Neural cell (in vitro differentiated cells): ENCODE results near the gene SERPINI1.

ENCODE experiments used
- EP300 ChIP-seq: fragments of 450-650 bp; conservative IDR thresholded peaks from 2 replicates; pipeline ENCODE4 v1.6.1; 2014; ENCODE audit warnings: antibody characterized with exemption, mild to moderate bottlenecking, moderate library complexity; ENCODE audit not compliant: poor library complexity, severe bottlenecking
- EZH2 ChIP-seq: fragments of 200-600, 300-800 bp; shearing (Covaris generic), sonication (generic); IDR thresholded peaks from 2 replicates; pipeline ENCODE4 v1.6.1; 2014; ENCODE audit warnings: antibody characterized with exemption, low read length, borderline replicate concordance, mild to moderate bottlenecking; ENCODE audit not compliant: insufficient read depth, poor library complexity, severe bottlenecking
- MXI1 ChIP-seq: fragments of 450-650 bp; conservative IDR thresholded peaks from 2 replicates; pipeline ENCODE4 v1.6.1; 2014; ENCODE audit warnings: antibody characterized with exemption, mild to moderate bottlenecking; ENCODE audit not compliant: poor library complexity, severe bottlenecking
- POLR2AphosphoS5 ChIP-seq: IDR thresholded peaks from 2 replicates; pipeline ENCODE4 v1.6.1; 2012
- RAD21 ChIP-seq: fragments of 450-650 bp; conservative IDR thresholded peaks from 2 replicates; pipeline ENCODE4 v1.6.1; 2014; ENCODE audit warnings: antibody characterized with exemption, mild to moderate bottlenecking, moderate library complexity
- SMC3 ChIP-seq: fragments of 450-650 bp; conservative IDR thresholded peaks from 2 replicates; pipeline ENCODE4 v1.6.1; 2014; ENCODE audit warnings: antibody characterized with exemption, mild to moderate bottlenecking, moderate library complexity; ENCODE audit not compliant: poor library complexity
- TAF1 ChIP-seq: IDR thresholded peaks from 2 replicates; pipeline ENCODE4 v1.6.1; 2012; ENCODE audit warnings: low read depth
- TF ChIP-seq, protein P1 (sequence below): IDR thresholded peaks from 2 replicates; pipeline ENCODE4 v1.6.1; 2012; ENCODE audit warnings: borderline replicate concordance
- TF ChIP-seq, protein P2 (sequence below): fragments of 450-650 bp; IDR thresholded peaks from 2 replicates; pipeline ENCODE4 v1.5.1; 2014; ENCODE audit warnings: antibody characterized with exemption, mild to moderate bottlenecking, moderate library complexity; ENCODE audit not compliant: poor library complexity, severe bottlenecking

DNA sequence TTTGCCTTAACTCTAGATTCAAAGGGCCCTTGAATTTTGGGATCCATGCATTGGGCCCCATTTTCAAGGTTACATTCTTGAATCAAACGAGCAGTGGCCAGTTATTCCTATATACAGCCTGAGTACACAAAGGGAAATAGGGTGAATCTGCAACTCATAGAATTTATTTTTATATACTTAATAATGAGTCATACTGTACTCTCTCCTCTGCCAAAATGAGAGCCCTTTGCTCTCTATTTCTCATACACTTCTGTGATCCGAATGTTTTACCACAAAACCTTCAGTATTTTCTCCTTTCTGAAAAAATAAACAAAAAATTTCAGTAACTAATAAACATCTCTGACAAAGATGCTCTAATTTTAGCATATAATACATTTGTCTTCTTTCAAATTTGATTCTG lies 116.7 kb downstream of the SERPINI1 start:
- TF ChIP-seq, protein P1, sequence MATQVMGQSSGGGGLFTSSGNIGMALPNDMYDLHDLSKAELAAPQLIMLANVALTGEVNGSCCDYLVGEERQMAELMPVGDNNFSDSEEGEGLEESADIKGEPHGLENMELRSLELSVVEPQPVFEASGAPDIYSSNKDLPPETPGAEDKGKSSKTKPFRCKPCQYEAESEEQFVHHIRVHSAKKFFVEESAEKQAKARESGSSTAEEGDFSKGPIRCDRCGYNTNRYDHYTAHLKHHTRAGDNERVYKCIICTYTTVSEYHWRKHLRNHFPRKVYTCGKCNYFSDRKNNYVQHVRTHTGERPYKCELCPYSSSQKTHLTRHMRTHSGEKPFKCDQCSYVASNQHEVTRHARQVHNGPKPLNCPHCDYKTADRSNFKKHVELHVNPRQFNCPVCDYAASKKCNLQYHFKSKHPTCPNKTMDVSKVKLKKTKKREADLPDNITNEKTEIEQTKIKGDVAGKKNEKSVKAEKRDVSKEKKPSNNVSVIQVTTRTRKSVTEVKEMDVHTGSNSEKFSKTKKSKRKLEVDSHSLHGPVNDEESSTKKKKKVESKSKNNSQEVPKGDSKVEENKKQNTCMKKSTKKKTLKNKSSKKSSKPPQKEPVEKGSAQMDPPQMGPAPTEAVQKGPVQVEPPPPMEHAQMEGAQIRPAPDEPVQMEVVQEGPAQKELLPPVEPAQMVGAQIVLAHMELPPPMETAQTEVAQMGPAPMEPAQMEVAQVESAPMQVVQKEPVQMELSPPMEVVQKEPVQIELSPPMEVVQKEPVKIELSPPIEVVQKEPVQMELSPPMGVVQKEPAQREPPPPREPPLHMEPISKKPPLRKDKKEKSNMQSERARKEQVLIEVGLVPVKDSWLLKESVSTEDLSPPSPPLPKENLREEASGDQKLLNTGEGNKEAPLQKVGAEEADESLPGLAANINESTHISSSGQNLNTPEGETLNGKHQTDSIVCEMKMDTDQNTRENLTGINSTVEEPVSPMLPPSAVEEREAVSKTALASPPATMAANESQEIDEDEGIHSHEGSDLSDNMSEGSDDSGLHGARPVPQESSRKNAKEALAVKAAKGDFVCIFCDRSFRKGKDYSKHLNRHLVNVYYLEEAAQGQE, result no peak
- TF ChIP-seq, protein P2, sequence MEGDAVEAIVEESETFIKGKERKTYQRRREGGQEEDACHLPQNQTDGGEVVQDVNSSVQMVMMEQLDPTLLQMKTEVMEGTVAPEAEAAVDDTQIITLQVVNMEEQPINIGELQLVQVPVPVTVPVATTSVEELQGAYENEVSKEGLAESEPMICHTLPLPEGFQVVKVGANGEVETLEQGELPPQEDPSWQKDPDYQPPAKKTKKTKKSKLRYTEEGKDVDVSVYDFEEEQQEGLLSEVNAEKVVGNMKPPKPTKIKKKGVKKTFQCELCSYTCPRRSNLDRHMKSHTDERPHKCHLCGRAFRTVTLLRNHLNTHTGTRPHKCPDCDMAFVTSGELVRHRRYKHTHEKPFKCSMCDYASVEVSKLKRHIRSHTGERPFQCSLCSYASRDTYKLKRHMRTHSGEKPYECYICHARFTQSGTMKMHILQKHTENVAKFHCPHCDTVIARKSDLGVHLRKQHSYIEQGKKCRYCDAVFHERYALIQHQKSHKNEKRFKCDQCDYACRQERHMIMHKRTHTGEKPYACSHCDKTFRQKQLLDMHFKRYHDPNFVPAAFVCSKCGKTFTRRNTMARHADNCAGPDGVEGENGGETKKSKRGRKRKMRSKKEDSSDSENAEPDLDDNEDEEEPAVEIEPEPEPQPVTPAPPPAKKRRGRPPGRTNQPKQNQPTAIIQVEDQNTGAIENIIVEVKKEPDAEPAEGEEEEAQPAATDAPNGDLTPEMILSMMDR, result no peak
- TF ChIP-seq EP300, result no peak
- TF ChIP-seq RAD21, result no peak
- TF ChIP-seq POLR2AphosphoS5, result no peak
- no peak for TF ChIP-seq EZH2
- no peak for TF ChIP-seq SMC3
- no peak for TF ChIP-seq MXI1
- TF ChIP-seq TAF1, result no peak
